GM23338 (cell line): Measurements from ENCODE around the gene CASP10. TPM values are rescaled to one million over a fixed set of nuclear protein-coding genes. Genes with fewer than 3 reads are reported as not detected.

Experiments
- CTCF ChIP-seq, 2 experiments: fragments of 200-600 bp in 1 of 2; sonication (generic) in 1 of 2; conservative IDR thresholded peaks; 2 replicates each; pipeline versions ENCODE4 v1.5.1 to v1.6.1; 2016 to 2017; ENCODE audit warnings: antibody characterized with exemption in 2 of 2, low read depth in 2 of 2, mild to moderate bottlenecking in 2 of 2, moderate library complexity in 1 of 2
- EZH2 ChIP-seq: fragments of 200-600 bp; sonication (generic); IDR thresholded peaks from one replicate; pipeline ENCODE4 v1.8.0; 2017; ENCODE audit warnings: antibody characterized with exemption, mild to moderate bottlenecking, low read depth; ENCODE audit not compliant: unreplicated experiment
- EZH2phosphoT487 ChIP-seq: fragments of 200-600 bp; sonication (generic); IDR thresholded peaks from one replicate; pipeline ENCODE4 v1.8.1; 2018; ENCODE audit warnings: antibody characterized with exemption; ENCODE audit not compliant: unreplicated experiment
- ZNF114 ChIP-seq: fragments of 250-450 bp; sonication (Bioruptor Pico); IDR thresholded peaks from 2 replicates; pipeline ENCODE4 v1.5.0; 2020; ENCODE audit warnings: mild to moderate bottlenecking, moderate library complexity
- ZNF331 ChIP-seq: fragments of 250-450 bp; sonication (Bioruptor Pico); IDR thresholded peaks from 2 replicates; pipeline ENCODE4 v1.5.0; 2020; ENCODE audit warnings: low read depth, mild to moderate bottlenecking, moderate library complexity
- polyA plus RNA-seq: library from polyadenylated mRNA; unstranded; fragments of >200 nt; fragmentation: Nextera tagmentation; extraction: Ambion mirVana; gene quantifications from 2 replicates; pipeline ENCODE4 v1.2.1, GENCODE V29; 2016
- small RNA-seq: library from RNA; depleted of rRNA; stranded (forward); fragments of <200 nt; gene quantifications from one replicate; pipeline ENCODE3, GENCODE V24; 2014; ENCODE audit warnings: low replicate concordance
- total RNA-seq: library from RNA; depleted of rRNA; stranded (reverse); fragments of >200 nt; shearing (Covaris generic); gene quantifications from 2 replicates; pipeline ENCODE4 v1.2.3, GENCODE V29; 2014; rRNA removed

The CASP10 gene
- total and polyA plus RNA-seq, 2 experiments from 2014 or later, result 1.9 to 3.5 TPM

DNA sequence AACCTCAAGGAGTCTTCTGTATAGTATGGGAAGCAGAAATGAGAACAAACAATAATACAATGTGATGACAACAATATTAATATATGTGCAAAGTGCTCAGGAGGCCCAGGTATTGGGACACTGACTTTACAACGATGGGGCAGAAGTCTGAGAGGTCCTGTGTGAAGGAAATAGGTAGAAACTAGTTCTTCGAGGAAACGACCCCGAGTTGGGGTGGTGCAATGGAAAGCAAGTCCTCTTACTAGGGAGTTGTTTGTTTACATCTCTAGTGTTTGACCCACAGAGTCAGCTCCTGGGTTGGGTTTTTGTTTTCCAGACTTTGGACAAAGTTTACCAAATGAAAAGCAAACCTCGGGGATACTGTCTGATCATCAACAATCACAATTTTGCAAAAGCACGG lies 93.6 kb downstream of the CASP10 start (continued):
- TF ChIP-seq CTCF (conservative IDR thresholded peaks at IDR 0.05; ENCODE audit: low read depth in 2 of 2) (no peak), ZNF331 (CRISPR knock-in tag) (no peak), ZNF114 (CRISPR knock-in tag) (no peak), EZH2 (no peak), EZH2phosphoT487 (no peak)

Small RNA genes lying within 50 kb of the gene (small RNA-seq; reads per million reads assigned to genes)
- gene AC007283.2, result not detected
- gene MTND4LP13, result not detected
- not detected for gene RNU7-45P

Other genes starting within 250 kb of the CASP10 start
- 42.0 and 47.5 TPM in 2 replicates for gene ORC2, start 219.5 kb upstream of the CASP10 start, total RNA-seq
- gene ORC2, start 219.5 kb upstream of the CASP10 start, polyA plus RNA-seq, result 26.0 and 26.1 TPM in 2 replicates
- 4.8 and 5.5 TPM in 2 replicates for gene HYCC2, start 111.5 kb upstream of the CASP10 start, total RNA-seq
- gene HYCC2, start 111.5 kb upstream of the CASP10 start, polyA plus RNA-seq, result 2.2 and 2.4 TPM in 2 replicates
- 34.3 and 35.6 TPM in 2 replicates for gene NDUFB3, start 111.1 kb upstream of the CASP10 start, total RNA-seq
- 199 and 230 TPM in 2 replicates for gene NDUFB3, start 111.1 kb upstream of the CASP10 start, polyA plus RNA-seq
- gene CFLAR, start 67.0 kb upstream of the CASP10 start, total RNA-seq, result 15.1 and 16.2 TPM in 2 replicates
- gene CFLAR, start 67.0 kb upstream of the CASP10 start, polyA plus RNA-seq, result 10.0 and 10.1 TPM in 2 replicates
- 3.6 and 6.8 TPM in 2 replicates for gene CASP8, start 77.4 kb downstream of the CASP10 start, total RNA-seq
- 2.3 TPM in 2 replicates for gene CASP8, start 77.4 kb downstream of the CASP10 start, polyA plus RNA-seq
- 0.10 TPM in 1 of 2 replicates, not detected in the other for gene FLACC1, start 174.2 kb downstream of the CASP10 start, total RNA-seq
- 0.27 TPM in 1 of 2 replicates, not detected in the other for gene FLACC1, start 174.2 kb downstream of the CASP10 start, polyA plus RNA-seq